Skeletal muscle tissue (tissue), 4 donors: ENCODE results near the gene CYP1A1. TPM values are rescaled to one million over a fixed set of nuclear protein-coding genes. Genes with fewer than 3 reads are reported as not detected.

ENCODE experiments used
- H3K27ac ChIP-seq: one replicate; pipeline ENCODE4 v1.7.0; 2013; ENCODE audit warnings: mild to moderate bottlenecking, low read depth, low read length, inconsistent platforms
- H3K27me3 ChIP-seq, 3 donors: one replicate each; pipeline ENCODE4 v1.7.0; 2013; ENCODE audit warnings: low read length in 3 of 3; ENCODE audit not compliant: control insufficient read depth in 3 of 3, insufficient read depth in 3 of 3
- H3K36me3 ChIP-seq, 3 donors: one replicate each; pipeline ENCODE4 v1.7.0; 2013; ENCODE audit warnings: low read length in 3 of 3; ENCODE audit not compliant: control insufficient read depth in 3 of 3, insufficient read depth in 3 of 3
- H3K4me1 ChIP-seq, 3 donors: one replicate each; pipeline ENCODE4 v1.7.0; 2013; ENCODE audit warnings: low read length in 3 of 3, mild to moderate bottlenecking in 3 of 3; ENCODE audit not compliant: control insufficient read depth in 3 of 3, insufficient read depth in 3 of 3
- H3K4me3 ChIP-seq, 3 donors: one replicate each; pipeline ENCODE4 v1.7.0; 2013; ENCODE audit warnings: low read length in 3 of 3
- H3K9ac ChIP-seq, 3 donors: one replicate each; pipeline ENCODE4 v1.7.0; 2013; ENCODE audit warnings: low read length in 3 of 3, mild to moderate bottlenecking in 3 of 3, moderate library complexity in 2 of 3, low read depth in 1 of 3
- H3K9me3 ChIP-seq, 3 donors: one replicate each; pipeline ENCODE4 v1.7.0; 2013; ENCODE audit warnings: low read length in 3 of 3; ENCODE audit not compliant: control insufficient read depth in 3 of 3
- total RNA-seq: library from RNA; depleted of rRNA; stranded (reverse); fragments of >200 nt; gene quantifications from one replicate; pipeline ENCODE4 v1.2.3, GENCODE V29; 2014
- donor health status: Osteomylitis.

CYP1A1 gene
- total RNA-seq, 1 donor from 2014 or later, result not detected

DNA sequence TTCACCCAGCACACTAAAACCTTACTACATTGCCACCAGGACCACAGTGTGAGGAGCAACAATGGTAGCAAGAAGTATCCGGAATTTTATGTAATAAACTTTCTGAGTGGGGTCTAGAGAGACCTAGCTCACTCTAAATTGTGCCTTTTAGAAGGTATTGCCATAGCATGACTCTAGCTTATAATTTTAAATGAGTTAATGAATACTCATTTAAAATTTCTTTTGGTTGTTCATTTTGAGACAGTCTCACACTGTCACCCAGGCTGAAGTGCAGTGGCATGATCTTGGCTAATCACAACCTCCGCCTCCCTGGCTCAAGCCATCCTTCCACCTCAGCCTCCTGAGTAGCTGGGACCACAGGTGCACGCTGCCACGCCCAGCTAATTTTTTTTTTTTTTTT, 55.7 kb downstream of the CYP1A1 start:
- H3K36me3 ChIP-seq, result peaks cover 14 to 32% (median 25%) of the 10 kb centered on the region in 3 donors
- H3K9me3 ChIP-seq, result no peaks in the 10 kb centered on the region
- peaks cover 0 to 1% (median under 1%) of the 10 kb centered on the region in 3 donors for H3K4me1 ChIP-seq
- H3K4me3 ChIP-seq, result no peak overlapping the region
- no peak overlapping the region for H3K27ac ChIP-seq
- no peaks in the 10 kb centered on the region for H3K27me3 ChIP-seq
- H3K9ac ChIP-seq, result no peak overlapping the region

Other genes with a start within 250 kb of the CYP1A1 start
- gene ARID3B, start 184.3 kb downstream of the CYP1A1 start, total RNA-seq, result 2.1 TPM
- gene CLK3, start 109.7 kb downstream of the CYP1A1 start, total RNA-seq, result 24.0 TPM
- 16.2 TPM for gene EDC3, start 29.5 kb downstream of the CYP1A1 start, total RNA-seq
- gene CYP1A2, start 23.3 kb upstream of the CYP1A1 start, total RNA-seq, result not detected
- 13.6 TPM for gene CSK, start 56.6 kb upstream of the CYP1A1 start, total RNA-seq
- gene LMAN1L, start 87.3 kb upstream of the CYP1A1 start, total RNA-seq, result not detected
- not detected for gene CPLX3, start 101.1 kb upstream of the CYP1A1 start, total RNA-seq
- gene ULK3, start 117.6 kb upstream of the CYP1A1 start, total RNA-seq, result 18.3 TPM
- gene SCAMP2, start 147.8 kb upstream of the CYP1A1 start, total RNA-seq, result 15.7 TPM
- 22.4 TPM for gene MPI, start 164.5 kb upstream of the CYP1A1 start, total RNA-seq
- gene FAM219B, start 181.3 kb upstream of the CYP1A1 start, total RNA-seq, result 33.4 TPM
- gene COX5A, start 212.5 kb upstream of the CYP1A1 start, total RNA-seq, result 96.6 TPM
- gene RPP25, start 231.2 kb upstream of the CYP1A1 start, total RNA-seq, result 1.0 TPM